ENCODE data around the gene ERCC1.

Gene ERCC1

GRCh38 chr19:45428384-45429231 is 4.9 kb upstream of the ERCC1 start:
- DNase-seq (ENCODE audit: low spot score) = peak; percentile 61
- TF ChIP-seq, protein P1, sequence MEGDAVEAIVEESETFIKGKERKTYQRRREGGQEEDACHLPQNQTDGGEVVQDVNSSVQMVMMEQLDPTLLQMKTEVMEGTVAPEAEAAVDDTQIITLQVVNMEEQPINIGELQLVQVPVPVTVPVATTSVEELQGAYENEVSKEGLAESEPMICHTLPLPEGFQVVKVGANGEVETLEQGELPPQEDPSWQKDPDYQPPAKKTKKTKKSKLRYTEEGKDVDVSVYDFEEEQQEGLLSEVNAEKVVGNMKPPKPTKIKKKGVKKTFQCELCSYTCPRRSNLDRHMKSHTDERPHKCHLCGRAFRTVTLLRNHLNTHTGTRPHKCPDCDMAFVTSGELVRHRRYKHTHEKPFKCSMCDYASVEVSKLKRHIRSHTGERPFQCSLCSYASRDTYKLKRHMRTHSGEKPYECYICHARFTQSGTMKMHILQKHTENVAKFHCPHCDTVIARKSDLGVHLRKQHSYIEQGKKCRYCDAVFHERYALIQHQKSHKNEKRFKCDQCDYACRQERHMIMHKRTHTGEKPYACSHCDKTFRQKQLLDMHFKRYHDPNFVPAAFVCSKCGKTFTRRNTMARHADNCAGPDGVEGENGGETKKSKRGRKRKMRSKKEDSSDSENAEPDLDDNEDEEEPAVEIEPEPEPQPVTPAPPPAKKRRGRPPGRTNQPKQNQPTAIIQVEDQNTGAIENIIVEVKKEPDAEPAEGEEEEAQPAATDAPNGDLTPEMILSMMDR (IDR thresholded peaks at IDR 0.05; ENCODE audit: extremely low read depth, missing control alignments) = peak; percentile 39

DNA sequence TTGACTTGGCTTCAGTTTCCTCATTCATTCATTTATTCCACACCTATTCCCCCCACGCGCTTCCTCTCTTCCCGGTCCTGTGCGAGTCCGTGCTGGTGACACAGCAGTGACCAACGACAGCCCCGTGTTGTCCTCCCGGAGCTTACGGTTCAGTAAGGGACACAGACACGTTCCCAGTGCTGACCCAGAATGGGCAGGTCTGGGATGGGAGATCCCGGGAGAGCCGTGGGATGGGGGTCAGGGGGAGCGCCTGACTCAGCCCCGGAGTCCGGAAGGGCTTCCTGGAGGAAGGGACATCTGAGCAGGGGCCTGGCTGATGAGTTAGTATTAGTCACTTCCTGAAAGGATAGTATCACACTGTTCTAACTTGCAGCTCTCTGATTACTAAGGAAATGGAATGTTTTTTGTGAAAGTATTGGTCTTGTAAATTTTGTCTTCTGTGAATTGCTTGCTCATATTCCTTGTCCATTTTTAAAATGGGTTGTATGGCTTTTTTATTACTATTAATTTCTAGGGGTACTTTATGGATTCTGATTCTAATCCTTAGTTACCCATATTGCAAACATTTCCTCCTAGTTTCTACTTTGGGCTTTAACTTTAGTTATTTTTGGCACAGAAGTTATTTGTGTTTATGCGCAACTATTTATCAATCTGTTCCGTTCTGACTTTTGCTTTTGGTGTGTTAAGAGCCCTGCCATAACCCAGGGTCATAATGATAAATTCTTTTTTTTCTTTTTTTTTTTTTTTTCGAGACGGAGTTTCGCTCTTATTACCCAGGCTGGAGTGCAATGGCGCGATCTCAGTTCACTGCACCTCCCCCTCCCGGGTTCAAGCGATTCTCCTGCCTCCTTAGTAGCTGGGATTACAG is 708 bp upstream of the ERCC1 start:
- peak; percentile 47 for DNase-seq (ENCODE audit: low spot score)
- TF ChIP-seq, protein P1 (IDR thresholded peaks at IDR 0.05; ENCODE audit: extremely low read depth, missing control alignments) = no peak

DNA sequence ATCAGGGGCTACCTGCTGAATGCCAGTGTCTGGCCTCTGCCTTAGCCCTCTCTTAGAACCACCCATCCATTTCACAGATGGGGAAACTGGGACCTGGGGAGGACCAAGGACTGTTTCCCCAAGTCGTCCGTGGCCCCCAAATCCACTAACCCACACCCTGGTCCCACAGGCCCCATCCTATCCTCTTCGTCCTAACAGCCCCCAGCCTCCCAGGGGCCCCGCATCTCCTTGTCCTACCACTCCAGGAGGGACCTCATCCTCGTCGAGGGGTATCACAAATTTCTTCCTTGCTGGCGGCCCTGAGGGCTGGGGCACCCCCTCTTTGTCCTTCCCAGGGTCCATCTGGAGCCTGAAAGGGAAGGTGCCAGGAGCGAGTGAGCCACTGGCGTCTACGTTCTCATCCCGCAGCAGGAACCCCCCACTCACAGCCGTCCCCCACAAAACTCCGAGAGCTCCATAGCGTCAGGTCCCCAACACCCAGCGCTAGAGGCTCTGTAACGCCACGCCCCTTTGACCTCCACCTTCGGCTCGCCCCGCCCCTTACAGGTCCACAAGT is 606 bp downstream of the ERCC1 start:
- TF ChIP-seq, protein P1 (IDR thresholded peaks at IDR 0.05; ENCODE audit: extremely low read depth, missing control alignments) = no peak
- DNase-seq (ENCODE audit: low spot score) = no peak

DNA sequence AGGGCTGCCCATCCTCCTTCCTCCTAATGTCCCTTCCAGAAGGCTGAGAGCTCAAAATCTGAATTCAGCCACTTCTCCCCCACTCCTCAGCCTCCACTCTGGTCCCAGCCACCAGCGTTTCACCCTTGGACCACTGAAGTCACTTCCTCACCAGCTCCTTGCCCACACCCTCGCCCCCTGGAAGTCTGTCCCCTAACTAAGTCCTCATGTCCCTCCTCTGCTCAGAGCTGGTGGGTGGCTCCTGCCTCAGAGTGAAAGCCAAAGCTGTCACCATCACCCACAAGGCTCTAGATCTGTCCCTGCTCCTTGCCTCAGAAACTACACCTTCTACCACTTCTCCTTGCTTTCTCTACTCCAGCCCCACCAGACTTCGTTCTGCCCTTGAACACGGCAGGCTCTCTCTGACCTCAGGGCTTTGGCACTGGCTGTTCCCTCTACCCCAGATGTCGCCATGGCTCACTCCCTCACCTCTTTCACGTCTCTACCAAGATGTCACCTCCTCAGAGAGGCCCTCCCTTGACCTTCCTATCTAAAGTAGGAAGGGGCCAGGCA is 1.7 kb downstream of the ERCC1 start:
- DNase-seq (ENCODE audit: low spot score) = no peak
- TF ChIP-seq, protein P1 (IDR thresholded peaks at IDR 0.05; ENCODE audit: extremely low read depth, missing control alignments) = no peak

GRCh38 chr19:45420871-45421270 is 2.8 kb downstream of the ERCC1 start:
- TF ChIP-seq, protein P1 (IDR thresholded peaks at IDR 0.05; ENCODE audit: extremely low read depth, missing control alignments) = no peak
- no peak for DNase-seq (ENCODE audit: low spot score)

- TF ChIP-seq, protein P1 (IDR thresholded peaks at IDR 0.05; ENCODE audit: extremely low read depth, missing control alignments) = no peak
- no peak for DNase-seq (ENCODE audit: low spot score)
These were observed 3.4 kb downstream of the ERCC1 start for GRCh38 chr19:45420356-45420755.
